CD4-positive, alpha-beta T cell treated with Interleukin-1 beta for 1 hour (primary cell): ENCODE results near the gene THADA.
"Not testable (repeated sequence)": the region's sequence is repeated elsewhere in the genome, so short reads cannot be mapped to it uniquely, and the experiment has no call there.

Experiments used
- DNase-seq, 2 donors: peaks; one replicate each; pipeline ENCODE4 v3.0.0-alpha.2; 2020 to 2022

THADA gene

GRCh38 chr2:43194121-43194869 is 401.5 kb downstream of the THADA start:
- DNase-seq, result no peak

DNA sequence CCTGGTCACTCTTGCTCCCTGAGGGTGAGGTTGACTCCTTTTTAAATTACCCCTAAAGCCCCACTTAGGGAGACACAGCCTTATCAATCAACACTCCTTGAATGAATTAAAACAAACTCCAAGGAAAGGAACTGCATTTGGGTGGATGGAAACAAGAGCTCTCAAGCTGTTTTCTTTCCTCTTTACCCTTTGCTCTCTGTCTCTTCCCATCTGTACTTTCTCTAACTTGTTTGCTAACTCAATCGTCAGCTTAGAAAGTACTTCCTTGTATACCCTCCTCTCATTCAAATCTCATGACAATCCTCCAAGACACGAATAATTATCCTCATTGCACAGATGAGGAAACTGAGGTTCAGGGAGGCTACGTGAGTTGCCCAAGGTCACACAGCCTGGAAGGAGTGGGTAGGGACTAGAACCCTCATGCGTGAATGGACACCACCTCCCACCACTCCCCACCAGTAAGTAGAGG is 402.2 kb downstream of the THADA start:
- DNase-seq, result no peak

DNA sequence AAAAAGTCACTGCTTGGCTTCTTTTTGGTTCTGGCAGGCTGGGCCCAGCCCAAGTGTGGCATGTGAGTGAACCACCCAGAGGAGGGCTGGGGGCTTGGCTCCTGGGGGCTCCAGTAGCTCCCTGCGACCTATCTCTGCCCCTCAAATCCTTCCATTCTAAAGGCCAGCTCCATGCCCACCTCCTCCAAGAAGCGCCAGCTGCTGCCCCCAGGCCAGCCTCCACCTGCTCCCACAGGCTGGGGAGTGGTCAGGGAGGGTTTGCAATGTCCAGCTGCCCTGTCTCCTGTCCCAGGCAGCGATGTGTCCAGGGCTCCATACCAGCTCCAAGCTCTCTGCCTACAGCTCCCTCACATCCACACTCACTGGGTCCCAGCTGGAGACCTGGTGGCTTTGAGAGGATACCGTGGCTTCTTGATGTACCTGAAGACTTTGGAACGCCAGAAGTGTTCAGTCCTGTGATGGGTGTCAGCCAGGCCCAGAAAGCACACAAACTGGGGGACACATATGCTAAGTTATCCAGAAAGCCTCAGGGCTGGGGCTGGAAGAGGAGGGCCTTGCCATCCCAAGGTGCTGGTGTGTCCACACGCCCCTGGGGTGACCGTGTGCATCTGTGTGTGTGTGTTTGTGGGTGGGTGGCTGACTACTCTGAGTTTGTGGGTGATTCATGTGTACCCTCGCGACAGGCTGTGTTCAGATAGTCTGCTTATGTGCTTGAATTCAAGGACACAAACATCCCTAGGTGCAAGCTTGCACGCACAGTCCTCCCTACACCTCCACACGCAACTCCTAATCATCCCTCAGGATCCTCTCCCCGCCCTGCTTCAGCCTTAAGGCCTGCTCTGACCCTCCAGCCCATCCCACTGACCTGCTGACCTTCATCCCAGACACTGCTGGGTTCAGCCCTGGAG is 402.8 kb downstream of the THADA start:
- no peak for DNase-seq

GRCh38 chr2:43191947-43192516 is 403.8 kb downstream of the THADA start:
- peak; percentile 25 to 39 for DNase-seq

GRCh38 chr2:43190311-43191052 is 405.4 kb downstream of the THADA start:
- no peak for DNase-seq

DNA sequence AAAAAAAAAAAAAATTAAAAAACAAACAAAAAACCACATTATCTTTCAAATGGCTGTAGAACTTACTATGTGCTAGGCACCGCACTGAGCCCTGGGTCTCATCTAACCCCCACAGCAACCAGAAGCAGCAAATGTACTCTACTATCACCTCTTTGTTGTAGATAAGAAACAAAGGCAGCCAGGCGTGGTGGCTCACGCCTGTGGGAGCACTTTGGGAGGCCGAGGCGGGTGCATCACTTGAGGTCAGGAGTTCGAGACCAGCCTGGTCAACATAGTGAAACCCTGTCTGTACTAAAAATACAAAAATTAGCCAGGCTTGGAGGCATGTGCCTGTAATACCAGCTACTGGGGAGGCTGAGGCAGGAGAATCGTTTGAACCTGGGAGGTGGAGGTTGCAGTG is 406.0 kb downstream of the THADA start:
- DNase-seq, result not testable (repeated sequence)

GRCh38 chr2:43188561-43189386 is 407.1 kb downstream of the THADA start:
- DNase-seq, result no peak

- no peak for DNase-seq
Measured at GRCh38 chr2:43186679-43187374, 409.0 kb downstream of the THADA start.

- no peak for DNase-seq
Measured at GRCh38 chr2:43186321-43186678, 409.5 kb downstream of the THADA start.

DNA sequence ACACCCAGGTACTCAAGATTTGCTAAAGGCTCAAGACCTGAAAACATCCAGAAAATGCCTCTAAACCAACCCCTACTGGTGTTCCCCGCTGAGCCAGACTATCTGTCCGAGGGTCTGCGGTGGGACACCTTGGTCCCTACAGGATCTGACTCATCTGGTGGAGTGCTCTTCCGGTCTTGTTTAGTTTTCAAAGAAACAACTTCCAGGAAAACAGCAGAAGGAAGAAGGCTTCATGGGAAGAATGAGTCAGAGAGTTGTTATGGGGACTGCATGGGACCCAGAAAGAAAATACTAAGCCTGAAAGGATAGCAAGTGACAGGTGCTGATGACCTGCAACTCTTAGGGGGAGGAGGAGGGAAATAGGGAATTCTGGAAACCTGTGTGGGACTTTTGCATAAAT is 410.7 kb downstream of the THADA start:
- no peak for DNase-seq

GRCh38 chr2:43184339-43184895 is 411.4 kb downstream of the THADA start:
- peak; percentile 40 to 53 for DNase-seq

DNA sequence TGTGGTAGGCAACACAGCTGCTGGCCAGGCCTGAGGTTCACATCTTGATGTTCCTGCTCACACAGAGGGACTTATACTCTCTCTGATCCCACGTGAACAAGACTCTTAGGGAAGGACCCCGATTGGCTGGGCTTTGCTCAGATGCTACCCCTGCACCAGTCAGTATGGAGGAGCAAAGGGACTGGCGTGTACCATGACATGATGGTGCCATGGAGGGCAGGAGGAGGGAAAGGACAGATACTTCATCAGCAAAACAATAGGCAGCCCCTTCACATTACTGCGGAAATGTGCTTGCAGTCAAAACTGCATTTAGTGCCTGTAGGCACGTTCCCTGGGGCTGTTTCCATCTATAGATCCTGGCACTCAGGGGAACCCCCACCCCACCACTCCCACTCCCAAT is 412.1 kb downstream of the THADA start:
- DNase-seq, result no peak

DNA sequence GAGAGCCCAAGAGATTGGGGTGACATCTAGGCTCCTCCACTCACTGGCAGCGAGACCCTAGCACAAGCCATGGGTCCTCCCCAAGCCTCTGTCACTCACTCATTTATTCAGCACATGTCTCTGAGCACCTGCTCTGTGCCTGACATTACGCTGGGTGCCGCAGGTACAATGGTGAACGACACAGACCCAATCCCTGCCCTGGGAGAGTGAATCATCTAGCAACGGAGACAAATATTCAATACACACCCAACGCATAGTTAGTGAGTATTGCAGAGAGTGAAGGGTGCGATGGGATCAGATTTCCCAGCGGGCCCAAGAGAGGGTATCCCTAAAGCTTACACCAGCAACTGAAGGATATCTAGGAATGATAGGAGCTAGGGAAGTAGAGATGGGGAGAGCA is 414.9 kb downstream of the THADA start:
- DNase-seq, result no peak
